Adipose tissue (tissue), 3 donors: ENCODE results near the gene PPP1R18. TPM values are rescaled to one million over a fixed set of nuclear protein-coding genes. Genes with fewer than 3 reads are reported as not detected.
"Not testable (repeated sequence)": the region's sequence is repeated elsewhere in the genome, so short reads cannot be mapped to it uniquely, and the experiment has no call there.

ENCODE experiments used
- H3K27ac ChIP-seq: one replicate; pipeline ENCODE4 v1.5.1; 2013; ENCODE audit warnings: low read depth, low read length
- WGBS, 3 donors: extraction: QIAGEN DNeasy Blood & Tissue Kit; methylation state at CpG; one replicate each; pipeline ENCODE4 v1.1.7; 2013; 5-methylcytosine and 5-hydroxymethylcytosine counted together
- polyA plus RNA-seq, 3 donors: library from polyadenylated mRNA; stranded (reverse); fragments of 200-250 nt; gene quantifications; one replicate each; pipeline ENCODE4 v1.2.3, GENCODE V29; 2013
- donor health status: healthy with polysubstance abuse.
- donor health status: Bipolar disorder and iron deficiency.
- donor health status: healthy.

The PPP1R18 gene
- polyA plus RNA-seq, 3 donors: 10.0 to 102 (median 75.8) TPM

GRCh38 chr6:30679765-30680535, 6.5 kb downstream of the PPP1R18 start:
- no peak overlapping the region for H3K27ac ChIP-seq
- WGBS, 3 donors: 57 to 80% (median 61%) methylated on average over 7 of the region's 7 CpGs

GRCh38 chr6:30678964-30679726, 7.3 kb downstream of the PPP1R18 start:
- WGBS, 3 donors: 11 to 12% (median 11%) methylated on average over 30 to 31 of the region's 31 CpGs

GRCh38 chr6:30676660-30677285, 9.7 kb downstream of the PPP1R18 start:
- 80 to 86% (median 84%) methylated on average over 10 of the region's 10 CpGs for WGBS, 3 donors
- H3K27ac ChIP-seq: no peak overlapping the region

More at GRCh38 chr6:30678964-30679726, 7.3 kb downstream of the PPP1R18 start:
- no peak overlapping the region for H3K27ac ChIP-seq

DNA sequence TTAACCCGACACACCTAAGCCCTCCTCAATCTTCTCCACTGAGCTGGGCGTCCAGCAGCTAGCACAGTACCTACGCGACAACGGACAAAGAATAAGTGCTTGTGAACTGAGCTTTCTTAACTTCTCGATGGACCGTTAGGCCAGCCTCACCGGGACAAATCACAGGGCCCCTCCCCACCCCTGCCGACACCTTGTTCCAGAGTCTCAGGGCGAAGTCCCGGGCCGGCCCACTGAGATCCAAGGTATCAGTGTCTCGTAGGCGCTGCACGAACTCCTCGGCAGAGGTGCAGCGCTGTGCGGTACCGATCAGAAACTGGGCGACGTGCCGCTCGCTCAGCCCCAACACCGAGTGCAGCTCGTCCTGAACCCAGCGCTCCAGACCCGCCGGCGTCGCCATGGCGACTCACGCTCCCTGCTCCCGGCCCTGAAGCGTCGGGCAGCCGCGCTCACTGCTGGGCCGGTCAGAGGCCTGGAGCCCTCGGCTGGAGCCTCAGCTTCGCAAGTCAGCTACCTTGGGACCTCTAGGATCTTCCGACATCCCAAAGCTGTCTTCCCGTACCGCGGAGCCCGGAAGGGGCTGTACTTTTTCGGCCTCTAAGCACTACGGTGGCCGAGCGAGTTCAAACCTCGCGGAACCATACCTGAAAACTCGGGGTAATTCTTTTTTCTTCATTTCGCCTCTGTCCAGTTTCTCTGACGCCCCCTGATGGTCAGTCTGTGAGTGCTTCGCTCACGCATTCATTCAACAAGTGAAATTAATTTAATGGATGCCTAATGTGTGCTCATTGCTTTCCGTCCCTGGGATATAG, 13.8 kb downstream of the PPP1R18 start, which contains the start of gene DHX16:
Gene DHX16 (minus strand): TSS at position 562 of the 809 bp plus-strand sequence. CDS start 165 bp downstream, at position 397.
- 0 to 1% (median 0%) methylated on average over 44 to 57 of the region's 57 CpGs for WGBS, 3 donors
- H3K27ac ChIP-seq: no peak within 1 kb of the TSS

DNA sequence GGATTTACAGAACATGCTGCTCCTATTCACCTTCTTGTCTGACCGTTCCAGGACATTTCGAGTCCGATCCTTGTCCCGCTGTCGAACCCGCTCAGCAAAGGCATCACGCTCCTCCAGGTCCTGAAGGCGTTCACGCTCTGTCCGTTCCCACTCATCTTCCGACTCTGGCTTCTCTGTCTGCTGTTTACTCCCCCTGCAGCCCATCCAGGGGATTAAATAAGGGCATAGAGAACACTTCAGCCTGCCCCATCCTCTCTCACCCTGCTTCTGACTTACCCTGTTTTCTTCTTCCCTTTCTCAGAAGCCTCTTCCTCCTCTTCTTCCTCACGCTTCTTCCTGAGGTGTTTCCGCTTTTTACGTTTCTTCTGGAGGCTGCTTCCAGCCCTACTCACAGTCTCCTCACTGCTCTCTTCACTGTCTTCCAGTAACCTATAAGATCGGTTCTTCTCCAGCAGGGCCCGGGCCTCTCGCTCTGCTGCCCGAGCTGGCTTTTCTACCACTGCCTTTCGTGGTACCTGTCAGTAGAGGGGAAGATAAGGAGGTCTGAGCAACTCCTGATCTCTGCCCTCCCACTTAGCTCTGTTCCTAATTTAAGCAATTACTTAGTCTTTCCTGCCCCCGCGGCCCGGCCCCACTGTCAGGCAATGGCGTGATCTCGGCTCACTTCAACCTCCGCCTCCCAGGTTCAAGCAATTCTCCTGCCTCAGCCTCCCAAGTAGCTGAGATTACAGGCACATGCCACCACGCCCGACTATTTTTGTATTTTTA, 15.5 kb downstream of the PPP1R18 start:
- 84 to 87% (median 86%) methylated on average over 27 of the region's 27 CpGs for WGBS, 3 donors
- H3K27ac ChIP-seq: no peak overlapping the region

- WGBS, 3 donors: 69 to 77% (median 73%) methylated on average over 2 of the region's 2 CpGs
- H3K27ac ChIP-seq: not testable (repeated sequence)
Observed at GRCh38 chr6:30666300-30666699, 20.1 kb downstream of the PPP1R18 start.

- no peak overlapping the region for H3K27ac ChIP-seq
- 88 to 93% (median 92%) methylated on average over 28 to 34 of the region's 34 CpGs for WGBS, 3 donors
Observed at GRCh38 chr6:30664994-30665767, 21.3 kb downstream of the PPP1R18 start.

- H3K27ac ChIP-seq: not testable (repeated sequence)
- WGBS, 3 donors: 89 to 96% (median 93%) methylated on average over 5 of the region's 5 CpGs
Observed at GRCh38 chr6:30657922-30658321, 28.5 kb downstream of the PPP1R18 start.

DNA sequence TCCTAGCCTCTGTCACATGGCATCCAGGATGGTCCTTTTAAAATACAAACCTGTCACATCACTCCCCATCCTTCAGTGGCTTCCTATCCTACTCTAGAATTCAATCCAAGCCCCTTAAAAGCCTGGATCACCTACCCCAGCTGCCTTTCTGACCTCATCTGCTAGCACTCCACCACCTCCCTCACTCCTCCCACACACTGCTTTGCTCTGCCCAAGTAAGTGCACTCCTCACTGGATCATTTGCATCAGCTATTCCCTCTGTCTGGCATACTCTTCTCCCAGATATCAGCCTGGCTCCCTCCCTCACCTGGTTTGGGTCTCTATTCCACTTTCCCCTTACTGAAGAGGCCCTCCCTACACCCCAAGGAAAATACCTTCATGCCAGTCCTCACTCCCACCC, 29.0 kb downstream of the PPP1R18 start:
- no peak overlapping the region for H3K27ac ChIP-seq

DNA sequence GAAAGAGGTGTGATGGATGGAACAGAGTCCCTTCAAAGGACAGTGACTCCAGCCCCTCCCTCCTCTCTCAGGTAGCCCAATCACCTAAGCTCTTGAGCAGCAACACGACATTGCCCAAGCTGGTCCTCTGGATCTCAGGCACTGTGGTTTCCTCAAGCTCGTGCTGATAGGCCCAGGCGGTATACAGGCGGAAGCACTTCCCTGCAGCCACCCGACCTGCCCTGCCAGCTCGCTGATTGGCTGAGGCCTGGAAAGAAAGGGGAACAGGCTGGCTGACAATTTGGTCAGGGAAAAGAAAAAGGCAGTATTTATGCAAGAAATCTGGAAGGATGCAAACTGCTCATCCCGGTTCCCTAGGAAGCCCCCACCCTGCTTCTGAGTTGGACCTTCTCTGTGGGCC, 29.9 kb downstream of the PPP1R18 start:
- no peak overlapping the region for H3K27ac ChIP-seq
- 49 to 78% (median 61%) methylated on average over 7 of the region's 7 CpGs for WGBS, 3 donors

DNA sequence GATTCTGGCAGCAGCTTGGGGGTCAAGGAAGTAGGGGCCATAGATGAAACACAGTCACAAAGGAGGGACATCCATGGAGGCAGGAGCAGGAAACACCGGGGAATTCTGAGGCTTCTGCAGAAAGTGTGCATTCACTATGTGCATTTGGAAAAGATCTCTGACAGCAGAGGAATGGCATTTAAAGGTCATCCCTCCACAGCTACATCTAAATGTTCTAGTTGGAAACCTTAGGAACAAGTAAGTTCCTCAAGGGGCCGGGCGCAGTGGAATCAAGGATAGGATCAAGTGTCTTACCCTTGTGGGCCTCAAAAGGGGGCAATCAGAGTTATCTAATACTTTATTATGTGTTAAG, 30.7 kb downstream of the PPP1R18 start:
- H3K27ac ChIP-seq: no peak overlapping the region
- 93 to 97% (median 96%) methylated on average over 3 of the region's 3 CpGs for WGBS, 3 donors

DNA sequence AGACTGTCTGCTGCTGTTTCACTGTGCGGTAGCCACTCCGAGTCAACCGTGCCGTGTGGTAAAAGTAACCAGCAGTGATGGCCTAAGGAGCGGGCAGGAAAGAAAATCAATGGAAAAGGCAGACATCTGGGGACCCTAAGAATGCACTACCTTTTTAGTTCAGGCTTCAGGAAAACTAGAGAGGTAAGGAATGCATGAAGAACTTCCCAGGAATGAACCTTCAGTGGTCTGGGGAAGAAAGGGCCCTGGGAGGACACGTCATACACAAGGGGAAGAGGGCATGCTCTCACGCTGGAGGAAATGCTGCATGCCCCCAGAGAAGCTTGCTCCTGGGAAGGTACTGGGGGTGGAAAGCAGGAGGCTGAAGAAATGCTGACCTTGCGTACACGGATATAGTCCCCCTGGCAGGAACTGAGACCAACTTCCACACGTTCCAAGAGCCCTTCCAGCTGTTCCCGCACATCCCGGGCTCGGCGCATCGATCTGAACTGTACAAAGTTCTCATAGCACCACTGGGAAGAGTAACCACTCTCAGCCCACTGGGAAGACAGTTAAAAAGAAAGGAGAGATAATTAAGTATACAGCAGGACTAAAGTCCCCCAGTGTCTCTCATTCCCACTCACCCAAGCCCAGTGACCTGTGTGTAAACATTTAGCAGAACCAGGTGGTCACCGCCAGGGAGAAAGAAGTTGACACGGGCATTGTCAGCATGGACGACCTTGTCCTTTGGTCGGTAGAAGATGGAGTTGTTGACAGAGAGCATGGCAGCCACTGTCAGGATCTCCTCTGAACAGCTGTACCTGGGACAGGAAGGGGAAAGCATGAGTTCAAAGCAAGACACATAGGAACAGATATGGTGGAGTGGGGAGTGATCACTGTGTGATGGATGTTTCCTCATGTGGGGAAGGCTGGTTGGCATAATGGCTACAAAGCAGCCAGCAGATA, 31.4 kb downstream of the PPP1R18 start:
- H3K27ac ChIP-seq: no peak overlapping the region
- WGBS, 3 donors: 86 to 93% (median 89%) methylated on average over 19 of the region's 19 CpGs

- WGBS, 3 donors: 88 to 93% (median 92%) methylated on average over 12 of the region's 12 CpGs
- H3K27ac ChIP-seq: no peak overlapping the region
Observed at GRCh38 chr6:30651143-30651542, 35.3 kb downstream of the PPP1R18 start.

DNA sequence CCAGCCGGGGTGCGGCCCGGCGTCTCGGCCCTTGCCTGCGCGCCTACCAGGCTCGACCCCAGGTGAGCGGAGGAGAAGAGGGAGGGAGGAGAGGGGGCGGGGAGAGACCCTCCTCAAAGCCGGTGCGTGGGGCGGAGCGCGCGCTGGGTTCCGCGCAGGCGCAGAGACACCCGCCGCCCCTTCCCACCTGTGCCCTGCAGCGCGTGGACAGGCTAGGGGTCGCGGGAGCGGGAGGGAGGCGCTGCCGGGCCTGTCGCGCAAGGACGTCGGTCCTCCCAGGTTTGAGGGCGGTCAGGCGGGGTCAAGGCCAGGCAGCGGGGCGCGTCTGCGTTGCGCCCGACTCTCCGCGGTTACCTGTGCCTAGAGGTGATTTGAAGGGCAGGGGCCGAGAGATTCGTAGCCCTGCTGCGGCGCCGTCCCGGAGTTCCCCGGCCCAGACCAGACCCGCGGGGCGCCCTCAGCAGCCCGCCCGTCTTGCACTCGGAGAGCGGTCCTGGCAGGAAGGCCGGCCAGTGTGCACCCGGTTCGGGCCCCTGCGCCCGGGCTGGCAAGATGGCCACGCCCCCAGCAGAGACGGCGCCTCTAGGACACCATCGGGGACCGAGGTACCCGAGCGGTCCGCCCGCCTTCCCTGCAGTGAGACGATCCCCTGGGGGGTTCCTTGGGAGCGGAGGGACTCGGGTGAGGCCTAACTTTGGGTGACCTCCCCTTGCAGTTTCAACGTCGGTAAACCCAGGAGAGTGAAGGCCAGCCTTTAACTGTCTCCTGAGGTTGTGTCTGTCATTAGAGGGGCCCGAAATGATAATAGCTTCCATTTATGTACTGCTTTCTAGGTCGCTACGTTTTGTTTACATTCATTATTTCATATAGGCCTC, 39.0 kb downstream of the PPP1R18 start:
- 0 to 1% (median 1%) methylated on average over 53 to 78 of the region's 78 CpGs for WGBS, 3 donors
- H3K27ac ChIP-seq: no peak overlapping the region
